HL-60 (cell line): ENCODE data around the gene DLG1.

Experiments used
- DNase-seq, 2 experiments: peaks; one replicate each; pipeline ENCODE4 v3.0.0-alpha.2; 2010 to 2020; ENCODE audit warnings: low read depth in 1 of 2, low spot score in 1 of 2
- H3K27ac ChIP-seq: fragments of 250-450 bp; sonication (Bioruptor Pico); replicated peaks from 2 replicates; pipeline ENCODE4 v1.5.1; 2020; ENCODE audit warnings: mild to moderate bottlenecking, moderate library complexity
- H3K27me3 ChIP-seq: fragments of 250-450 bp; sonication (Bioruptor Pico); 2 replicates; pipeline ENCODE4 v1.5.1; 2021; ENCODE audit warnings: mild to moderate bottlenecking, moderate library complexity; ENCODE audit not compliant: insufficient read depth, poor library complexity, severe bottlenecking
- H3K4me3 ChIP-seq: replicated peaks from 2 replicates; pipeline ENCODE4 v1.5.1; 2011; ENCODE audit warnings: mild to moderate bottlenecking, control low read depth, low read length; ENCODE audit not compliant: insufficient read depth
- GABPA ChIP-seq: IDR thresholded peaks from 2 replicates; pipeline ENCODE4 v1.6.1; 2012; ENCODE audit warnings: low read depth
- POLR2AphosphoS5 ChIP-seq: IDR thresholded peaks from 2 replicates; pipeline ENCODE4 v1.6.1; 2012; ENCODE audit warnings: low read depth
- SPI1 ChIP-seq: IDR thresholded peaks from 2 replicates; pipeline ENCODE4 v1.6.1; 2012; ENCODE audit warnings: low read depth, mild to moderate bottlenecking, borderline replicate concordance
- TF ChIP-seq, protein P1 (sequence below): IDR thresholded peaks from one replicate; pipeline ENCODE4 v1.5.1; 2011; ENCODE audit warnings: low read length, control low read depth, inconsistent platforms; ENCODE audit not compliant: insufficient read depth
- TF ChIP-seq, protein P2 (sequence below): IDR thresholded peaks from 2 replicates; pipeline ENCODE4 v1.6.1; 2012; ENCODE audit warnings: low read depth; ENCODE audit not compliant: insufficient replicate concordance

The DLG1 gene

GRCh38 chr3:197236362-197236761, 62.0 kb downstream of the DLG1 start:
- TF ChIP-seq, protein P1, sequence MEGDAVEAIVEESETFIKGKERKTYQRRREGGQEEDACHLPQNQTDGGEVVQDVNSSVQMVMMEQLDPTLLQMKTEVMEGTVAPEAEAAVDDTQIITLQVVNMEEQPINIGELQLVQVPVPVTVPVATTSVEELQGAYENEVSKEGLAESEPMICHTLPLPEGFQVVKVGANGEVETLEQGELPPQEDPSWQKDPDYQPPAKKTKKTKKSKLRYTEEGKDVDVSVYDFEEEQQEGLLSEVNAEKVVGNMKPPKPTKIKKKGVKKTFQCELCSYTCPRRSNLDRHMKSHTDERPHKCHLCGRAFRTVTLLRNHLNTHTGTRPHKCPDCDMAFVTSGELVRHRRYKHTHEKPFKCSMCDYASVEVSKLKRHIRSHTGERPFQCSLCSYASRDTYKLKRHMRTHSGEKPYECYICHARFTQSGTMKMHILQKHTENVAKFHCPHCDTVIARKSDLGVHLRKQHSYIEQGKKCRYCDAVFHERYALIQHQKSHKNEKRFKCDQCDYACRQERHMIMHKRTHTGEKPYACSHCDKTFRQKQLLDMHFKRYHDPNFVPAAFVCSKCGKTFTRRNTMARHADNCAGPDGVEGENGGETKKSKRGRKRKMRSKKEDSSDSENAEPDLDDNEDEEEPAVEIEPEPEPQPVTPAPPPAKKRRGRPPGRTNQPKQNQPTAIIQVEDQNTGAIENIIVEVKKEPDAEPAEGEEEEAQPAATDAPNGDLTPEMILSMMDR, result no peak
- TF ChIP-seq SPI1 (no peak), GABPA (no peak), POLR2AphosphoS5 (no peak)
- TF ChIP-seq, protein P2, sequence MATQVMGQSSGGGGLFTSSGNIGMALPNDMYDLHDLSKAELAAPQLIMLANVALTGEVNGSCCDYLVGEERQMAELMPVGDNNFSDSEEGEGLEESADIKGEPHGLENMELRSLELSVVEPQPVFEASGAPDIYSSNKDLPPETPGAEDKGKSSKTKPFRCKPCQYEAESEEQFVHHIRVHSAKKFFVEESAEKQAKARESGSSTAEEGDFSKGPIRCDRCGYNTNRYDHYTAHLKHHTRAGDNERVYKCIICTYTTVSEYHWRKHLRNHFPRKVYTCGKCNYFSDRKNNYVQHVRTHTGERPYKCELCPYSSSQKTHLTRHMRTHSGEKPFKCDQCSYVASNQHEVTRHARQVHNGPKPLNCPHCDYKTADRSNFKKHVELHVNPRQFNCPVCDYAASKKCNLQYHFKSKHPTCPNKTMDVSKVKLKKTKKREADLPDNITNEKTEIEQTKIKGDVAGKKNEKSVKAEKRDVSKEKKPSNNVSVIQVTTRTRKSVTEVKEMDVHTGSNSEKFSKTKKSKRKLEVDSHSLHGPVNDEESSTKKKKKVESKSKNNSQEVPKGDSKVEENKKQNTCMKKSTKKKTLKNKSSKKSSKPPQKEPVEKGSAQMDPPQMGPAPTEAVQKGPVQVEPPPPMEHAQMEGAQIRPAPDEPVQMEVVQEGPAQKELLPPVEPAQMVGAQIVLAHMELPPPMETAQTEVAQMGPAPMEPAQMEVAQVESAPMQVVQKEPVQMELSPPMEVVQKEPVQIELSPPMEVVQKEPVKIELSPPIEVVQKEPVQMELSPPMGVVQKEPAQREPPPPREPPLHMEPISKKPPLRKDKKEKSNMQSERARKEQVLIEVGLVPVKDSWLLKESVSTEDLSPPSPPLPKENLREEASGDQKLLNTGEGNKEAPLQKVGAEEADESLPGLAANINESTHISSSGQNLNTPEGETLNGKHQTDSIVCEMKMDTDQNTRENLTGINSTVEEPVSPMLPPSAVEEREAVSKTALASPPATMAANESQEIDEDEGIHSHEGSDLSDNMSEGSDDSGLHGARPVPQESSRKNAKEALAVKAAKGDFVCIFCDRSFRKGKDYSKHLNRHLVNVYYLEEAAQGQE, result no peak
- DNase-seq, result no peak
- no peak overlapping the region for H3K4me3 ChIP-seq
- no peak overlapping the region for H3K27ac ChIP-seq
- no peaks in the 10 kb centered on the region for H3K27me3 ChIP-seq

DNA sequence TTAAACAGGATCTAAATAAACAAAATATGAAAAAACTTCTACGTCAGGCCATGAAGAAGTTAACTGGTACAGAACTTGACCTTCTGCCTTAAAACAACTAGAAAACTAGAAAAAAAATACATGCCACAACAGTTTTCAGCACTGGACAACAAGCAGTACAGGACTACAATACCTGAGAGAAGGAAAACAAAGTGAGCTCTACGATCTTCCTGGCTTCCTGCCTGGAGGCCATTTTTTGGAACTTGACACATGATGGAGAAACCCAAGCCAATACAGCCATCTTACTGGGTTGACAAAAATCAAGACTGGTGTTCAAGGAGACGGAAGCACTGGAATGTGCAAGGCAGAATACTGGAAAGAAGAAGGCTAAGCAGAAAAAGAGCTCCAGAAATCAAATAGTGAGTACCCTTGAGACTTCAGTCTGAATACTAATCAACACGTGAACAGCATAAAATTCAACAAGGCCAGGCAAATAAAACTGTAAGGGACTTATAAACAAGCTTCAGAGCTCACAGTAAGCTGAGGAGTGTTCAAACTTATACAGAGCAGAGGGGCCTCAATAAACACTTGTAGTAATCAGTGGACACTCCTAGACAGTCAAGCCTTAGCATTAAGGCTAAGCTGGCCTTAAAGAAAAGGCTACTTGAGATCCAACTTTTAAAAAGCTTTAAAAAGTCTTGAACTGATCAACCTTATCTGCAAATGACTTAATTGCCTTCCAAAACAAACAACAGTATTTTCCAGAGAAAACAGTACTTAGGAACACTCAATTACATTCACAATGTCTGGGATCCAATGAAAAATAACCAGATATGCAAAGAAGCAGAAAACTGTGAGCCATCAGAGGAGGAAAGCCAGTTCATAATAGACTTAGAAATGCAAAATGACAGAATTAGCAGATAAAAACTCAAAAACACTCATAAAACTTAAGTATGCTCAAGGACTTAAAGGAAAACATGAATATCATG, 63.2 kb downstream of the DLG1 start:
- H3K27me3 ChIP-seq, result no peaks in the 10 kb centered on the region
- H3K27ac ChIP-seq, result no peak overlapping the region
- TF ChIP-seq, protein P2, result no peak
- DNase-seq, result no peak
- no peak overlapping the region for H3K4me3 ChIP-seq

GRCh38 chr3:197231321-197231720, 67.1 kb downstream of the DLG1 start:
- H3K27ac ChIP-seq, result no peak overlapping the region
- TF ChIP-seq, protein P1, result no peak
- H3K27me3 ChIP-seq, result no peaks in the 10 kb centered on the region
- no peak overlapping the region for H3K4me3 ChIP-seq
- DNase-seq, result no peak

DNA sequence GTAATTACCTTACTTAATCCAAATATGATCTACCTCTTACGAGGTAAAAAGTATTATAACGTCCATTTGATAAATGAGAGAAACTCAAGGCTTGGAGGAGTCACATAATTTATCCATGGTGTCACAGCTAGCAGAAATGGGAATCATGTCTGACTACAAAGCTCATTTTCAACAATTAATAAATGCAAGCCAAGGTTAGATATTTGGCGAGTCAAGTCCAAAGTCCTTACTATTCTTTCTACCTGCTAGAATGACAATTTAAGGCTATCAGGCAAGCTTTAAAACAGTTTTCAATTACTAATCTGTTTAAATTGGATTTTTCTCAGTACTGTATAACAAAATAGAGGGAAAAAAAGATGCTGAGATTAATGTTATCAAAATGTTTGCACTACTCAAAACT, 68.6 kb downstream of the DLG1 start:
- TF ChIP-seq, protein P2, result no peak
- TF ChIP-seq POLR2AphosphoS5, result no peak
- TF ChIP-seq, protein P1, result no peak
- TF ChIP-seq GABPA, result no peak
- no peak for TF ChIP-seq SPI1
- Histone ChIP-seq H3K4me3 (no peak overlapping the region), H3K27ac (no peak overlapping the region), H3K27me3 (no peaks in the 10 kb centered on the region)
- DNase-seq, result no peak
